ENCODE measurements around the gene RPA1.
"Not testable (repeated sequence)": the region's sequence is repeated elsewhere in the genome, so short reads cannot be mapped to it uniquely, and the experiment has no call there.

RPA1 gene

GRCh38 chr17:1813088-1813487, 16.7 kb upstream of the RPA1 start:
- DNase-seq (ENCODE audit: low read depth in 2 of 2, low spot score in 1 of 2): no peak

- DNase-seq (ENCODE audit: low read depth in 2 of 2, low spot score in 1 of 2): no peak
Observed at GRCh38 chr17:1820528-1821252, 9.1 kb upstream of the RPA1 start.

- no peak for DNase-seq (ENCODE audit: low read depth in 2 of 2, low spot score in 1 of 2)
Observed at GRCh38 chr17:1829216-1829591, 601 bp upstream of the RPA1 start.

- DNase-seq (ENCODE audit: low read depth in 2 of 2, low spot score in 1 of 2): no peak
Observed at GRCh38 chr17:1830288-1830687, 483 bp downstream of the RPA1 start.

GRCh38 chr17:1834380-1835149, 4.8 kb downstream of the RPA1 start:
- DNase-seq (ENCODE audit: low read depth in 2 of 2, low spot score in 1 of 2): no peak

GRCh38 chr17:1839516-1839915, 9.7 kb downstream of the RPA1 start:
- DNase-seq (ENCODE audit: low read depth in 2 of 2, low spot score in 1 of 2): no peak

GRCh38 chr17:1843947-1844346, 14.1 kb downstream of the RPA1 start:
- DNase-seq (ENCODE audit: low read depth in 2 of 2, low spot score in 1 of 2): no peak

GRCh38 chr17:1847191-1847590, 17.4 kb downstream of the RPA1 start:
- DNase-seq (ENCODE audit: low read depth in 2 of 2, low spot score in 1 of 2): no peak

GRCh38 chr17:1852327-1852726, 22.5 kb downstream of the RPA1 start:
- DNase-seq (ENCODE audit: low read depth in 2 of 2, low spot score in 1 of 2): no peak

GRCh38 chr17:1853698-1854097, 23.9 kb downstream of the RPA1 start:
- DNase-seq (ENCODE audit: low read depth in 2 of 2, low spot score in 1 of 2): no peak

- not testable (repeated sequence) for DNase-seq (ENCODE audit: low read depth in 2 of 2, low spot score in 1 of 2)
Observed at GRCh38 chr17:1856462-1856861, 26.7 kb downstream of the RPA1 start.

- no peak for DNase-seq (ENCODE audit: low read depth in 2 of 2, low spot score in 1 of 2)
Observed at GRCh38 chr17:1860978-1861377, 31.2 kb downstream of the RPA1 start.

- no peak for DNase-seq (ENCODE audit: low read depth in 2 of 2, low spot score in 1 of 2)
Observed at GRCh38 chr17:1861391-1862010, 31.7 kb downstream of the RPA1 start.

GRCh38 chr17:1865252-1866037, 35.6 kb downstream of the RPA1 start:
- peak in 1 of 2 donors; percentile 11 for DNase-seq (ENCODE audit: low read depth in 2 of 2, low spot score in 1 of 2)

- no peak for DNase-seq (ENCODE audit: low read depth in 2 of 2, low spot score in 1 of 2)
Observed at GRCh38 chr17:1867307-1867706, 37.5 kb downstream of the RPA1 start.

GRCh38 chr17:1868090-1868489, 38.3 kb downstream of the RPA1 start:
- DNase-seq (ENCODE audit: low read depth in 2 of 2, low spot score in 1 of 2): no peak

- DNase-seq (ENCODE audit: low read depth in 2 of 2, low spot score in 1 of 2): no peak
Observed at GRCh38 chr17:1870592-1870991, 40.8 kb downstream of the RPA1 start.

GRCh38 chr17:1871756-1872155, 42.0 kb downstream of the RPA1 start:
- no peak for DNase-seq (ENCODE audit: low read depth in 2 of 2, low spot score in 1 of 2)

GRCh38 chr17:1872254-1872653, 42.4 kb downstream of the RPA1 start:
- no peak for DNase-seq (ENCODE audit: low read depth in 2 of 2, low spot score in 1 of 2)

- DNase-seq (ENCODE audit: low read depth in 2 of 2, low spot score in 1 of 2): no peak
Observed at GRCh38 chr17:1872976-1873375, 43.2 kb downstream of the RPA1 start.

GRCh38 chr17:1873418-1873817, 43.6 kb downstream of the RPA1 start:
- DNase-seq (ENCODE audit: low read depth in 2 of 2, low spot score in 1 of 2): no peak
